Thyroid gland (tissue), 4 donors: ENCODE measurements around the gene LDHAL6B.

Experiments
- POLR2A ChIP-seq, 2 donors: fragments of 450-650 bp; IDR thresholded peaks; one replicate each; pipeline ENCODE4 v1.6.1; 2017; ENCODE audit warnings: antibody characterized with exemption in 2 of 2, mild to moderate bottlenecking in 2 of 2, moderate library complexity in 1 of 2
- TF ChIP-seq, protein P1 (sequence below), 6 experiments: fragments of 200-600 bp in 3 of 6; fragments of 450-650 bp in 3 of 6; sonication (generic) in 3 of 6; IDR thresholded peaks; one replicate each; pipeline ENCODE4 v1.5.1; 2016 to 2019; ENCODE audit warnings: antibody characterized with exemption in 6 of 6, mild to moderate bottlenecking in 2 of 6, inconsistent platforms in 1 of 6, moderate library complexity in 1 of 6

DNA sequence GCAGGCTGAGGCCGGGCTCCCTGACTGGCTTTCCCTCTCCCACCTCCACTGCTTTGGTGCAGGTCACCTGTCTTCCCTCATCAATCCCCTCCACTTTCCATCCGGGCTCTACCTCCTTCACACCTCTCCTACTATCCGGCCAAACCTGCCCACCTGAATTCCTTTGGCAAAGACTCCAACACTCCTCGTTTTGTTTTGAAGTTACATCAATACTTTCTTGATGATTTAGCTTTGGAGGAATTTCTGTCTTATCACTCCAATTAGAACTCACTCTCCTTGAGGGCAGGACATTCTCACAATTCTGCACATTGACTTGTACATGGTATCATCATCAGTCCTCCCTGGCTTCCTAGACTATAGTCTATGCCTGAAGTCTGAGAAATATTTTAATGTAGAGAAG is 20.4 kb downstream of the LDHAL6B start:
- TF ChIP-seq POLR2A (IDR thresholded peaks at IDR 0.05), result no peak
- TF ChIP-seq, protein P1, sequence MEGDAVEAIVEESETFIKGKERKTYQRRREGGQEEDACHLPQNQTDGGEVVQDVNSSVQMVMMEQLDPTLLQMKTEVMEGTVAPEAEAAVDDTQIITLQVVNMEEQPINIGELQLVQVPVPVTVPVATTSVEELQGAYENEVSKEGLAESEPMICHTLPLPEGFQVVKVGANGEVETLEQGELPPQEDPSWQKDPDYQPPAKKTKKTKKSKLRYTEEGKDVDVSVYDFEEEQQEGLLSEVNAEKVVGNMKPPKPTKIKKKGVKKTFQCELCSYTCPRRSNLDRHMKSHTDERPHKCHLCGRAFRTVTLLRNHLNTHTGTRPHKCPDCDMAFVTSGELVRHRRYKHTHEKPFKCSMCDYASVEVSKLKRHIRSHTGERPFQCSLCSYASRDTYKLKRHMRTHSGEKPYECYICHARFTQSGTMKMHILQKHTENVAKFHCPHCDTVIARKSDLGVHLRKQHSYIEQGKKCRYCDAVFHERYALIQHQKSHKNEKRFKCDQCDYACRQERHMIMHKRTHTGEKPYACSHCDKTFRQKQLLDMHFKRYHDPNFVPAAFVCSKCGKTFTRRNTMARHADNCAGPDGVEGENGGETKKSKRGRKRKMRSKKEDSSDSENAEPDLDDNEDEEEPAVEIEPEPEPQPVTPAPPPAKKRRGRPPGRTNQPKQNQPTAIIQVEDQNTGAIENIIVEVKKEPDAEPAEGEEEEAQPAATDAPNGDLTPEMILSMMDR (IDR thresholded peaks at IDR 0.05), result no peak
